Hematopoietic multipotent progenitor cell (in vitro differentiated cells): ENCODE results near the gene EIF2S3. TPM values are rescaled to one million over a fixed set of nuclear protein-coding genes. Genes with fewer than 3 reads are reported as not detected.
A peak's percentile ranks its signal among the peaks of the same experiment; 100 is the strongest.
"Not testable (repeated sequence)": the region's sequence is repeated elsewhere in the genome, so short reads cannot be mapped to it uniquely, and the experiment has no call there.

Experiments used
- DNase-seq, 3 donors: peaks; one replicate each; pipeline ENCODE4 v3.0.0-alpha.2; 2011 to 2015; ENCODE audit warnings: low read depth in 2 of 3, low spot score in 2 of 3
- total RNA-seq: library from RNA; depleted of rRNA; stranded (reverse); fragments of >200 nt; gene quantifications from one replicate; pipeline ENCODE4 v1.2.3, GENCODE V29; 2012

Gene EIF2S3
- total RNA-seq, 1 donor, result 390 TPM

- not testable (repeated sequence) for DNase-seq
These were observed 5.1 kb upstream of the EIF2S3 start for GRCh38 chrX:24049643-24050042.

GRCh38 chrX:24050522-24051318, 4.0 kb upstream of the EIF2S3 start:
- DNase-seq, result not testable (repeated sequence)

DNA sequence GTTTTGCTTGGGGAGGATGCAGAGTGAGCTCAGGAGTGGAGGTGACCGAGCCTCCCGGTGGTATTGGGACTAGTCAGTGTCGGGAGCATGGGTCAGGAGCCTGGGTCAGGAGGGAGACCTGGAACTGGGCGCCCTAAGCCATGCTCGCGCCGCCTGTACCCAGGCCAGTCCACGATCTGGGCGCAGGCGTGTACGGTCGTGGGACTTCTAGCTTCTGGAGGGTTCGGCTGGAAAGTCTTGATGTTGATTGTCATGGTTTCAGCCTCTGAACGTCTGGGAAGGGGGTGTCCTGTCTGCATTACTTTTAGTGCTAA, 244 bp downstream of the EIF2S3 start:
- no peak for DNase-seq

DNA sequence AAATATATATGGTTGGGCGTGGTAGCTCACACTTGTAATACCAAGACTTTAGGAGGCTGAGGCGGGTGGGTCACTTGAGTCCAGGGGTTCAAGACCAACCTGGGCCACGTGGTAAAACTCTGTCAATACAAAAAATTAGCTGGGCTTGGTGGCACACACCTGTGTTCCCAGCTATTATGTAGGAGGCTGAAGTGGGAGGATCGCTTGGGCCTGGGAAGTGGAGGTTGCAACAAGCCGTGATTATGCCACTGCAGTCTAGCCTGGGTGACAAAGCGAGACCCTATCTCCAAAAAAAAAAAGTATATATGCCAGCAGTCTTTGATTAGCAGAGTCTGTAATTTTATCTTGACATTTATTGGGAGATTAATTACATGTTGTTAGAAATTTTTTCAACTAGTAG, 8.7 kb downstream of the EIF2S3 start:
- no peak for DNase-seq

GRCh38 chrX:24069877-24070276, 15.1 kb downstream of the EIF2S3 start:
- DNase-seq, result no peak

- no peak for DNase-seq
These were observed 24.7 kb downstream of the EIF2S3 start for GRCh38 chrX:24079411-24079810.

DNA sequence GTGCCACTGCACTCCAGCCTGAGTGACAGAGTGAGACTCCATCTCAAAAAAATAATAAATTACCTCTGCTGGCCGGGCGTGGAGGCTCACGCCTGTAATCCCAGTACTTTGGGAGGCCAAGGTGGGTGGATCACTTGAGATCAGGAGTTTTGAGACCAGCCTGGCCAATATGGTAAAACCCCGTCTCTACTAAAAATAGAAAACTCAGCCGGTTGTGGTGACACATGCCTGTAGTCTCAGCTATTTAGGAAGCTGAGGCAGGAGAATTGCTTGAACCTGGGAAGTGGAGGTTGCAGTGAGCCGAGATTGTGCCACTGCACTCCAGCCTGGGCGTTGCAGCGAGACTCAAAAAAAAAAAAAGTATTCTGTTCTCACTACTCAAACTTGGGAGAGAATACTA, 25.5 kb downstream of the EIF2S3 start:
- DNase-seq, result not testable (repeated sequence)

GRCh38 chrX:24080704-24081103, 25.9 kb downstream of the EIF2S3 start:
- DNase-seq, result no peak

DNA sequence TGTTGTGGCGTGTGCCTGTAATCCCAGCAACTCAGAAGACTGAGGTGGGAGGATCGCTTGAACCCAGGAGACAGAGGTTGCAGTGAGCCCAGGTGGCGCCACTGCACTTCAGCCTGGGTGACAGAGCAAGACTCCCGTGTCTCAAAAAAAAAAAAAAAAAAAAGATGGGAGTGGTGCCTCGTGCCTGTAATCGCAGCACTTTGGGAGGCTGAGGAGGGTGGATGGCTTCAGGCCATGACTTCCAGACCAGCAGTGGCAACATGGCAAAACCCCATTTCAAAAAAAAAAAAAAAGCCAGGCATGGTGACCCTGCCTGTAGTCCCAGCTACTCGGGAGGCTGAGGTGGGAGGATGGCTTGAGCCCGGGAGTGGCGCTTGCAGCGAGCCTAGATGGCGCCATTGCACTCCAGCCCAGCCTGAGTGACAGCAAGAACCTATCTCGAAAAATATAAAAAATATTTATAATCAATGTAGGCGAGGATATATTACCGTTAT, 27.0 kb downstream of the EIF2S3 start:
- peak; percentile 14 to 57 (median 51) for DNase-seq

- no peak for DNase-seq
These were observed 27.7 kb downstream of the EIF2S3 start for GRCh38 chrX:24082447-24082846.

GRCh38 chrX:24085101-24085500, 30.3 kb downstream of the EIF2S3 start:
- no peak for DNase-seq

DNA sequence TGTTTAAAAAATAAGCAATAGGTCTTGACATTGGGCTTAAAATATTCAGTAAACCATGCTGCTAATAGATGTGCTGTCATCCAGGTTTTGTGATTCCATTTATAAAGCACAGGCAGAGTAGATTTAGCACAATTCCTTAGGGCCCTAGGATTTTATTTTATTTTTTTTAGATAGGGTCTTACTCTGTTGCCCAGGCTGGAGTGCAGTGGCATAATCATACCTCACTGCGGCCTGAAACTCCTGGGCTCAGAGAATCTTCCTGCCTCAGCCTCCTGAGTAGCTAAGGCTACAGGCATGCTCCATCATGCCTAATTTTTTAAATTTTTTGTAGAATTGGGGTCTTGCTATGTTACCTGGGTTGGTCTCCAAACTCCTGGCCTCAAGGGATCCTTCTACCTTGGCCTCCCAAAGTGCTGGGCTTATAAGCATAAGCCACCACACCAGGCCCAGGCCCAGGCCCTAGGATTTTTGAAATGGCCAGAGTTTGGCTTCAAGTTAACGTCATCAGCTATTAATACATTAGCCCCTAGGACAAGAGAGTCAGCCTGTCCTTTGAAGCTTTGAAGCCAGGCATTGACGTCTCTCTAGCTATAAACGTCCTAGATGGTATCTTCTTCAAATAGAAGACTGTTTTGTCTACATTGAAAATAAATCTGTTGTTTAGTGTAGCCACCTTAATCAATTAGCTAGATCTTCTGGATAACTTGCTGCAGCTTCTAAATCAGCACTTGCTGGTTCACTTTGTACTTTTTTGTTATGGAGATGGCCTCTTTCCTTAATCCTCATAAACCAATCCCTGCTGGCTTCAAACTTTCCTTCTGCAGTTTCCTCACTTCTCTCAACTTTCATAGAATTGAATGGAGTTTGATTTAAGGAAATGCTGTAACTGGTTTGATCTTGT, 35.8 kb downstream of the EIF2S3 start:
- DNase-seq, result no peak

DNA sequence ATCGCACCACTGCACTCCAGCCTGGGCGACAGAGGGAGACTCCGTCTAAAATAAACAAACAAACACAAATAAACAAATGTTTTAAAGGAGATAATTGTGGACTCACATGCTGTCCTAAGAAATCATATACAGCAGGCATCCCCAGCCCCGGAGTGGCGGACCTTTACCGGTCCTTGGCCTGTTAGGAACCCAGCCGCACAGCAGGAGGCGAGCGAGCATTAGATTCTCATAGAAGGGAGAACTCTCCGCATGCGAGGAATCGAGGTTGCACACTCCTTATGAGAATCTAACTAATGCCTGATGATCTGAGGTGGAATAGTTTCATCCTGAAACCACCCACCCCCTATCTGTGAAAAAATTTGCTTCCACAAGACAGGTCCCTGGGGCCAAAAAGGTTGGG, 39.0 kb downstream of the EIF2S3 start:
- DNase-seq, result no peak

GRCh38 chrX:24097741-24098260, 43.0 kb downstream of the EIF2S3 start:
- no peak for DNase-seq

- DNase-seq, result no peak
These were observed 44.2 kb downstream of the EIF2S3 start for GRCh38 chrX:24098932-24099331.

DNA sequence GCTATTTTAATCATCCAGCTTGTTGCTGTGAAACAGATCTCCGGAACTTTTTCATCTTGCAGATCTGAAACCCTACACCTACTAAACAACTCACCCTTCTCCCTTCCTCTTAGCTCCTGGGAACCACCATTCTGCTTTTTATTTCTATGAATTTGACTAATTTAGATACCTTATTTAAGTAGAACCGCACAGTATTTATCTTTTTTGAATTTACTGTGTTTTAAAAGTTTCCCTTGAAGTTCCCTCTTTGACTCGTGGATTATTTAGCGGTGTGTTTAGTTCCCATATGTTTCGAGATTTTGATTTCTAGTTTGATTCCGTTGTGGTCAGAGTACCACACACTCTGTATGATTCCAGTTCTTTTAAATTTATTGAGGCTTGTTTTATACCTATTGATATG, 44.6 kb downstream of the EIF2S3 start:
- DNase-seq, result no peak

DNA sequence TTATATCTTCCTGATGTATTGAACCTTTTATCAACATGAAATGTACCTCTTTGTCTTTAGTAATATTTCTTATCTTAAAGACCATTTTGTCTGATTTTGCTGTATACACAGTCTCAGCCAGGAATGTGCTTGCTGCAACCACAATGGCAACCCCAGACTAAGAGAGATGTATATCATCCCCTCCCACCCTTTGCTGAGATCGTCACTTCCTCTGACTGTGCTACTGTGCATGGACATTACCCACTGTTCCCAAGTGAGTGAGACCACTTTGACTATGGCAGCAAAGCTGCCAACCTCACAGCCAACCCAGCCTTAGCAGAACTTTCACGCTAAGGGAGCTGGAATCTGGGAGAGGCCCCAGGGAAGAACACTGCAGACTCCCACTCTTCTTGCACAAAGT, 46.0 kb downstream of the EIF2S3 start:
- DNase-seq, result peak in 1 of 3 donors; percentile 2

DNA sequence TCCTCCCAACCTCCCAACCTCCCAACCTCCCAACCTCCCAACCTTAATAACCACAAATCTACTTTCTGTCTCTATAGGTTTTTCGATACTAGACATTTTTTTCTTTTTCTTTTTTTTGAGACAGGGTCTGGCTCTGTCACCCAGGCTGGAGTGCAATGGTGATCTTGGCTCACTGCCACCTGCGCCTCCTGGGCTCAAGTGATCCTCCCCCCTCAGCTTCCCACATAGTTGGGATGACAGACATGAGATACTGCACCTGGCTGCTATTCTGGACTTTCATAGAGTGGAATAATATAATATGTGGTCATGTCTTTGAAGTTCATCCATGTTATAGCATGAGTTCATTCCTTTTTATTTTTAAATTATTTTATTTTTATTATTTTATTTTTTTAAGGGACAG, 55.3 kb downstream of the EIF2S3 start:
- no peak for DNase-seq

- no peak for DNase-seq
These were observed 58.4 kb downstream of the EIF2S3 start for GRCh38 chrX:24113181-24113580.

DNA sequence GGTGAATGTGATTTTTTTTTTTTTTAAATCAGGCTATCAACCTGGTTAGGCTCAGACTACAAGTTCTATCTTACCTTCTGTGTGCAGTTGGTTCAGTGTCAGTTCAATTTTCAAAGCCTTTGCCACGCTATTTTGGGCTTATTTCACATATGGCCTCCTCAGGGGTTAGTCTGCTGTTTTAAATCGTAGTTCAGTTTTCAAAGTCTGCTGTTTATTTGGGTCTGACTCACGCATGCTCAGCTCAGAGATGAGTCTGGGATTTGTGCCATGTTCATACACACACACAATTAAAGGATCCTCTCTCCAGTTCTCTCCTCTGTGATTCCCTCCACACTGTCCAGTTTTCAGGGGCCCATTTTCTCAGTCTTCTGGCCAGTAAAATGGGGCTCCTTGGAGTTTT, 62.5 kb downstream of the EIF2S3 start:
- DNase-seq, result no peak

- DNase-seq, result no peak
These were observed 69.6 kb downstream of the EIF2S3 start for GRCh38 chrX:24124244-24124799.
